GM12878 (cell line): ENCODE results near the gene GOPC. TPM values are rescaled to one million over a fixed set of nuclear protein-coding genes. Genes with fewer than 3 reads are reported as not detected.

Experiments
- CREB1 ChIP-seq: IDR thresholded peaks from 2 replicates; pipeline ENCODE4 v1.6.1; 2012; ENCODE audit warnings: low read depth, mild to moderate bottlenecking, inconsistent platforms
- MXI1 ChIP-seq: fragments of 150-350 bp; IDR thresholded peaks from 2 replicates; pipeline ENCODE4 v1.6.1; 2011; ENCODE audit warnings: low read depth, mild to moderate bottlenecking, inconsistent platforms, low read length, improper control_type of control experiment
- NR2C1 ChIP-seq: fragments of 450-650 bp; IDR thresholded peaks from 2 replicates; pipeline ENCODE4 v1.6.1; 2017; ENCODE audit warnings: antibody characterized with exemption, mild to moderate bottlenecking, moderate library complexity
- PKNOX1 ChIP-seq: fragments of 450-650 bp; IDR thresholded peaks from 2 replicates; pipeline ENCODE4 v1.6.1; 2016; ENCODE audit warnings: mild to moderate bottlenecking
- SRF ChIP-seq, 2 experiments: IDR thresholded peaks; 2 replicates each; pipeline ENCODE4 v1.6.1; 2011; ENCODE audit warnings: low read depth in 2 of 2, low read length in 2 of 2, mild to moderate bottlenecking in 1 of 2, moderate library complexity in 1 of 2
- ZBTB4 ChIP-seq: fragments of 450-650 bp; formaldehyde crosslinking; IDR thresholded peaks from 2 replicates; pipeline ENCODE4 v1.4.0; 2022; ENCODE audit warnings: mild to moderate bottlenecking, moderate library complexity
- polyA plus RNA-seq, 11 experiments: library from polyadenylated mRNA; depleted of rRNA in 4 of 11; unstranded in 6 of 11; stranded (reverse) in 5 of 11; fragments of >200 nt; fragmentation: Nextera tagmentation in 4 of 11; fragmentation: Illumina TruSeq in 1 of 11; extraction: Ambion mirVana in 4 of 11; extraction: Trizol in 1 of 11; gene quantifications; 1 replicate in 1 of 11; 2 replicates in 10 of 11; pipeline versions ENCODE4 v1.2.1 to v1.2.3, GENCODE V29; 2011 to 2016; ENCODE audit warnings: inconsistent platforms in 2 of 11, missing spikeins in 2 of 11, low read depth in 1 of 11
- total RNA-seq, 4 experiments: library from RNA; depleted of rRNA in 3 of 4; stranded (reverse); fragments of >200 nt in 3 of 4; fragmentation: Illumina TruSeq in 1 of 4; extraction: Trizol in 1 of 4; gene quantifications; 2 replicates each; pipeline versions ENCODE4 v1.2.1 to v1.2.3, GENCODE V29; 2013 to 2021
- TF ChIP-seq, protein P1 (sequence below), 3 experiments: IDR thresholded peaks in 2 of 3; conservative IDR thresholded peaks in 1 of 3; 2 replicates each; pipeline ENCODE4 v1.5.1; 2011; ENCODE audit warnings: low read depth in 3 of 3, low read length in 3 of 3, mild to moderate bottlenecking in 3 of 3, control low read depth in 2 of 3, moderate library complexity in 2 of 3, inconsistent platforms in 1 of 3, mixed read lengths in 1 of 3; ENCODE audit not compliant: control insufficient read depth in 2 of 3, insufficient read depth in 1 of 3; ENCODE audit errors: extremely low read depth in 1 of 3

Gene GOPC
- total and polyA plus RNA-seq, 10 of the 15 experiments (the other 5 are each of a cell fraction or from before 2014, with no cell fraction given): 5.8 to 28.5 (median 18.0) TPM

GRCh38 chr6:117558818-117559217 lies 43.5 kb downstream of the GOPC start (continued):
- TF ChIP-seq NR2C1: no peak
- TF ChIP-seq ZBTB4 (CRISPR knock-in tag): no peak
- no peak for TF ChIP-seq MXI1
- no peak for TF ChIP-seq CREB1
- no peak for TF ChIP-seq SRF (IDR thresholded peaks at IDR 0.05; ENCODE audit: low read depth in 2 of 2, low read length in 2 of 2)
- TF ChIP-seq, protein P1, sequence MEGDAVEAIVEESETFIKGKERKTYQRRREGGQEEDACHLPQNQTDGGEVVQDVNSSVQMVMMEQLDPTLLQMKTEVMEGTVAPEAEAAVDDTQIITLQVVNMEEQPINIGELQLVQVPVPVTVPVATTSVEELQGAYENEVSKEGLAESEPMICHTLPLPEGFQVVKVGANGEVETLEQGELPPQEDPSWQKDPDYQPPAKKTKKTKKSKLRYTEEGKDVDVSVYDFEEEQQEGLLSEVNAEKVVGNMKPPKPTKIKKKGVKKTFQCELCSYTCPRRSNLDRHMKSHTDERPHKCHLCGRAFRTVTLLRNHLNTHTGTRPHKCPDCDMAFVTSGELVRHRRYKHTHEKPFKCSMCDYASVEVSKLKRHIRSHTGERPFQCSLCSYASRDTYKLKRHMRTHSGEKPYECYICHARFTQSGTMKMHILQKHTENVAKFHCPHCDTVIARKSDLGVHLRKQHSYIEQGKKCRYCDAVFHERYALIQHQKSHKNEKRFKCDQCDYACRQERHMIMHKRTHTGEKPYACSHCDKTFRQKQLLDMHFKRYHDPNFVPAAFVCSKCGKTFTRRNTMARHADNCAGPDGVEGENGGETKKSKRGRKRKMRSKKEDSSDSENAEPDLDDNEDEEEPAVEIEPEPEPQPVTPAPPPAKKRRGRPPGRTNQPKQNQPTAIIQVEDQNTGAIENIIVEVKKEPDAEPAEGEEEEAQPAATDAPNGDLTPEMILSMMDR (IDR thresholded peaks at IDR 0.05 in 2 of 3, conservative IDR thresholded peaks at IDR 0.05 in 1 of 3; ENCODE audit: control insufficient read depth in 2 of 3, extremely low read depth in 1 of 3, insufficient read depth in 1 of 3, low read depth in 3 of 3, low read length in 3 of 3): no peak
- TF ChIP-seq PKNOX1: no peak
